Spinal cord (tissue), 10 donors: Measurements from ENCODE around the gene HARBI1. TPM values are rescaled to one million over a fixed set of nuclear protein-coding genes. Genes with fewer than 3 reads are reported as not detected.

Source experiments
- DNase-seq, 6 donors: peaks; one replicate each; pipeline versions ENCODE4 v3.0.0 to v3.0.0-alpha.2; 2013 to 2015; ENCODE audit warnings: low spot score in 6 of 6, low read depth in 4 of 6
- H3K27ac ChIP-seq: one replicate; pipeline ENCODE4 v1.5.1; 2013; ENCODE audit warnings: low read depth, low read length, control low read depth
- H3K27me3 ChIP-seq: one replicate; pipeline ENCODE4 v1.6.1; 2013; ENCODE audit warnings: low read length; ENCODE audit not compliant: control insufficient read depth, insufficient read depth
- H3K36me3 ChIP-seq: one replicate; pipeline ENCODE4 v1.6.1; 2013; ENCODE audit warnings: low read length; ENCODE audit not compliant: control insufficient read depth, insufficient read depth
- H3K4me1 ChIP-seq: one replicate; pipeline ENCODE4 v1.6.1; 2013; ENCODE audit warnings: low read length; ENCODE audit not compliant: control insufficient read depth, insufficient read depth
- H3K4me3 ChIP-seq: one replicate; pipeline ENCODE4 v1.5.1; 2013; ENCODE audit warnings: low read depth, low read length, control low read depth
- H3K9me3 ChIP-seq: one replicate; pipeline ENCODE4 v1.6.1; 2013; ENCODE audit warnings: low read length; ENCODE audit not compliant: control insufficient read depth, insufficient read depth
- WGBS: methylation state at CpG from one replicate; pipeline ENCODE4 v1.1.5; 2013; ENCODE audit warnings: missing lambda C conversion rate; ENCODE audit not compliant: insufficient coverage; 5-methylcytosine and 5-hydroxymethylcytosine counted together
- long read RNA-seq, 4 donors: transcript quantifications; one replicate each; lab custom pipeline, GENCODE V29; 2026
- polyA plus RNA-seq, 2 donors: library from polyadenylated mRNA; unstranded; fragments of 120-200 nt; gene quantifications; one replicate each; pipeline ENCODE4 v1.2.1, GENCODE V29; 2013; ENCODE audit not compliant: insufficient read length in 2 of 2
- total RNA-seq, 2 donors: library from RNA; depleted of rRNA in 1 of 2; stranded (reverse); fragments of 120-200 nt in 1 of 2; fragments of >200 nt in 1 of 2; gene quantifications; one replicate each; pipeline versions ENCODE4 v1.2.3 to v1.2.4, GENCODE V29; 2013 to 2014
- donor health status: healthy.

The HARBI1 gene, protein sequence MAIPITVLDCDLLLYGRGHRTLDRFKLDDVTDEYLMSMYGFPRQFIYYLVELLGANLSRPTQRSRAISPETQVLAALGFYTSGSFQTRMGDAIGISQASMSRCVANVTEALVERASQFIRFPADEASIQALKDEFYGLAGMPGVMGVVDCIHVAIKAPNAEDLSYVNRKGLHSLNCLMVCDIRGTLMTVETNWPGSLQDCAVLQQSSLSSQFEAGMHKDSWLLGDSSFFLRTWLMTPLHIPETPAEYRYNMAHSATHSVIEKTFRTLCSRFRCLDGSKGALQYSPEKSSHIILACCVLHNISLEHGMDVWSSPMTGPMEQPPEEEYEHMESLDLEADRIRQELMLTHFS
- total RNA-seq (1 to 10 TPM; 4.2 to 6.2 TPM), polyA plus RNA-seq (1 to 10 TPM; 5.7 to 5.9 TPM)
- long read RNA-seq, donor 1, partial matches to known transcripts: 0 of 2 reads
- long read RNA-seq, donor 1, other reads (novel, unspliced or antisense): 0 of 2 reads
- long read RNA-seq, donor 2: 0 reads
- long read RNA-seq, donor 3, partial matches to known transcripts: 14 of 14 reads
- long read RNA-seq, donor 3, other reads (novel, unspliced or antisense): 0 of 14 reads
- long read RNA-seq, donor 4: 0 reads

DNA sequence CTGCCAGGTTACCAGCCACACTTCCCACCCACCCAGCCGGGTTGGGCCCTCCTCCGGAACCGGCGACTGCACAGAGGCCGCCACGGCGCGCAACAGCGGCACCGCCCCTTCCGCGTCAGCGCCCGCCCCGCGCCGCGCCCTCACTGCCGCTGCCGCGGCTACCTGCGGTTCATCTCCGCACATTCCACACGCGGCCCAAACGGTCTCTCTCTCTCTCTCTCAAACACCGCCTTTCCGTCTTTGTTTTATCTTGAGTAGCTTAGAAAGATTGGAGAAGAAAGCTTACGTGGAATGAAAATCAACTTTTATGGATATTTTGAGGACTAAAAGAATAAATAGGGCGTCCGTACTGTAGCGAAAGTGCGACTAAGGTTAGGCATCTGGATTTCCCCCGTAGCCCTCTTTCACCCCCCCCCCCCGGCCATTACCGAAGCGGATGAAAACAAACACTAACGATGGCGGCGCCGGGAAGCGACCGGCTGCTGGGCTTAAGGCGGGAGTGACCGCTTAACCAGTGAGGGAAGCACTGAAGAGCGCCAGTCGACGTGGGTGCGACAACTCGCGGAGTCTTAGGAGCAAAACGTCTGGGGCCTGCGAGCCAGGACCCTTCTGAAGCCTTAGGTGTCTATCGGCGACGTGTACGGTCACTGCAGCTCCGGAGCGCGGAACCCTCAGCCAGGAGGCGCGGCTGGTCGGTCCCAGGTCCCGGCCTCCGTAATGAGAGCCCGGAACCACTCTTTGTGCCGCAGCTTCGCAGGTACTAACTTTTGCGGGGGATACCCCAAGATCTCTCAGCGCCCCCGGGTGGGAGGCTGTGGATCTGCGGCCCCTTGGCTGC, at the start of gene HARBI1, which contains the start of gene ATG13:
Gene HARBI1, minus strand, starts transcription at position 94 of the 838 bp plus-strand sequence. CDS start 990 bp downstream, outside the sequence.
Gene ATG13, plus strand, starts transcription at position 420 of the 838 bp plus-strand sequence. CDS start 26,739 bp downstream, outside the sequence.
- H3K4me1 ChIP-seq: peaks cover 5% of the 10 kb centered on the region
- no peaks in the 10 kb centered on the region for H3K27me3 ChIP-seq
- H3K9me3 ChIP-seq: no peaks in the 10 kb centered on the region
- H3K4me3 ChIP-seq: peak within 1 kb of the TSS; percentile 100
- DNase-seq: peak; percentile 76 to 97 (median 90)
- under 1% methylated on average over 56 of the region's 72 CpGs for WGBS
- peak within 1 kb of the TSS; percentile 96 for H3K27ac ChIP-seq
- H3K36me3 ChIP-seq: peaks cover 11% of the 10 kb centered on the region

DNA sequence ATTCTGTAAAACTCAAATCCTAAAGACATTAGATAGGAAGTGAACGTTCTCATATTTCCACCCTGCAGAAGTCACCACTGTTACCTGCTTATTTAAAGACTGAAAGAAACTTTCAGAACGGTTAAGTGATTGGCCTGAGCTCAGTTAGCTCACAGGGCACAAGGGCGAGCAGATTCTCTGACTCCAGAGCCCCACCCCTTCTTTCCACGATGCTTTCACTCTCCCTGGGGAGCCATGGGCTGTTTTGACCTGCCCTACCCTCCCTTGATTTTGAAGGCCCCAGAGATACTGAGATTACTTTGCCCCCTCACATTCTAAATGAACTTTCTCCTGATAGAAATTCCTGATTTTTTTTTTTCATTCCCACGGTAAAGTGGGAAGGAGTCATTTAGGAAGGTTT, 49.5 kb upstream of the HARBI1 start:
- no peak overlapping the region for H3K4me3 ChIP-seq
- no peaks in the 10 kb centered on the region for H3K27me3 ChIP-seq
- peaks cover 59% of the 10 kb centered on the region for H3K36me3 ChIP-seq
- 40% methylated on average over 3 of the region's 5 CpGs for WGBS
- peaks cover 12% of the 10 kb centered on the region for H3K4me1 ChIP-seq
- H3K9me3 ChIP-seq: no peaks in the 10 kb centered on the region
- DNase-seq: peak in 1 of 6 donors; percentile 31
- H3K27ac ChIP-seq: peak overlapping the region; percentile 59

DNA sequence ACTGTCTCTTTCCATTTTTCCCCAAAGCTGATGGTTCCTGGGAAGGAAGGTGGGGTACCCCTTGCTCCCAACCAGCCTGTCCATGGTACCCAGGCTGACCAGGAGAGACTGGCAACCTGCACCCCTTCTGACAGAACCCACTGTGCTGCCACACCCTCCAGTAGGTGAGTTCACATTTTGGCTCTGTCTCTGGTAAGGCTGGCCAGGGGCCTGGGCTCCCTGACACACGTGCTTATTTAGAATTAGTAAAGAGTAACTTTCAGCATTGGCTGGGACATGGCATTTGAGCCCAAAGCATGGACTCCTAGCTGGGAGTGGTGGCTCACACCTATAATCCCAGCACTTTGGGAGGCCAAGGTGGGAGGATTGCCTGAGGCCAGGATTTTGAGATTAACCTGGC, 48.3 kb upstream of the HARBI1 start:
- Histone ChIP-seq H3K27me3 (no peaks in the 10 kb centered on the region), H3K27ac (no peak overlapping the region), H3K4me1 (peaks cover 12% of the 10 kb centered on the region), H3K36me3 (peaks cover 61% of the 10 kb centered on the region), H3K4me3 (no peak overlapping the region), H3K9me3 (no peaks in the 10 kb centered on the region)
- DNase-seq: no peak
- WGBS: 100% methylated on average over 1 of the region's 1 CpG

DNA sequence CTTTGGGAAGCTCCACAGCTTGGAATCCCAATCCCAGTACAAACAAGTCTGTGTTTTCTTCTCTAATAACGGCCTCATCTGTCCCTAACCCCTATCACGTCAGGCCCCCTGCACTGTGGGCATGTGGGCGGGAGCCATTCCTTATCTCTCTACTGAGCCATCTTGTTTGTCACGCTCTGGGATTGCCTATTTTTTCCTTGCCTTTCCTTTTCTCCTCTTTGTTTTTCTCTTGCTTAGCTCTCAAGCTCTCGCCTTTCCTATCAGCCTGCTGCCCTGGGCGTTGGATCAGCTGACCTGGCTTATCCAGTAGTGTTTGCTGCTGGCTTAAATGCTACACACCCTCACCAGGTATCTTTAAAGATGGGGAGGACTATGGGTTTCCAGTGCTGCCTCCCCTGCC, 47.6 kb upstream of the HARBI1 start:
- Histone ChIP-seq H3K27ac (no peak overlapping the region), H3K36me3 (peaks cover 54% of the 10 kb centered on the region), H3K4me3 (no peak overlapping the region), H3K27me3 (no peaks in the 10 kb centered on the region), H3K4me1 (peaks cover 12% of the 10 kb centered on the region), H3K9me3 (no peaks in the 10 kb centered on the region)
- WGBS: 56% methylated on average over 3 of the region's 6 CpGs
- DNase-seq: no peak

DNA sequence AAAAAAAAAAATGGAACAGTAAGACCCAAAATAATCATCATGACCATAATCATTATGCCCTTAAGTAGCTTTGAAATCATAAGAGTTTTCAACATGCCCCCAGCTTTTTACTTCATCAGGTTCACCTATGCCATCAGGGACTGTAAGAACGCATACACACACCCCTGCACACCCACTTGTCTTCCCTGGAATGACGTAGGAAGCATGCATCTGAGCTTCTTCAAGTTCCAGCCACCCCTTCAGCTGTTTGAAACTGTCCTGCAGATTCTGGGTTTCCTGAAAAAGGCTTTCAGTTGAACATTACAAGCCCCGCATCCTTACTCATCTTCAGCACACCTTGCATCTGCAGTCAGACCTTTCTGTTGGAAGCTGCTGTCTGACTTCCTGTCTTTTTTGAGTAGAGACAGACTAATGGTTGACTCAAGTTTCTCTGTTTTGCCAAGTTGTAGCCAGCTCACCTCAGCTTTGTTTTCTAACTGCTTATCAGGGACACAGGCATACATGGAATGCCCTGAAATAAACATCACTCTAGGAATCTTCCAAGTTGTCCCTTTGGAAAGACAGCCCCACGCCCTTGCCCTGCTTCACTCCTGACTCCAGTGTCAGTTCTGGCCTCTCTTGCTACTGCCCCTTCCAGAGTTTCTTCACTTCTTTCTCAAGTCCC, 46.4 kb upstream of the HARBI1 start:
- H3K4me3 ChIP-seq: no peak overlapping the region
- 95% methylated on average over 4 of the region's 4 CpGs for WGBS
- H3K4me1 ChIP-seq: peaks cover 12% of the 10 kb centered on the region
- H3K36me3 ChIP-seq: peaks cover 55% of the 10 kb centered on the region
- no peaks in the 10 kb centered on the region for H3K9me3 ChIP-seq
- no peak overlapping the region for H3K27ac ChIP-seq
- H3K27me3 ChIP-seq: no peaks in the 10 kb centered on the region
- DNase-seq: no peak

DNA sequence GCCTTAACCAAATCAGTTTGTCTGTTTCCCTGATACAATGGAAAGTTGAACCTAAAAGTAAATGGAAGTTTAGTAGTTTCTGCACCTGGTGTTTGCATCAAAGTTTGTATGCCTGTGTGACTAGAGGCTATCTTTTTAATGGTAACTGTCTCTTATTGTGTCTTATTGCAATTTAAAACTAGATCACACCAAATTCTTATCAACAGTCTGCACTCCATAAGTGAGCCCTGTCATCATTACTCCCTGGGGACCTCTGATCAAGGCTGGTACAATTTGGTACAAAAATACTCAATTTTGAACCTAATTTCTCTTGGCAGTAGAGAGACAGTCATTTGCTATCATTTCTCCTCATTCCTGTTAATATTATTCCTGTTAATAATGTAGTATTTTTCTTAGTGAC, 45.3 kb upstream of the HARBI1 start:
- H3K9me3 ChIP-seq: no peaks in the 10 kb centered on the region
- DNase-seq: no peak
- H3K4me1 ChIP-seq: peaks cover 9% of the 10 kb centered on the region
- H3K4me3 ChIP-seq: no peak overlapping the region
- H3K27me3 ChIP-seq: no peaks in the 10 kb centered on the region
- peaks cover 60% of the 10 kb centered on the region for H3K36me3 ChIP-seq
- H3K27ac ChIP-seq: no peak overlapping the region

DNA sequence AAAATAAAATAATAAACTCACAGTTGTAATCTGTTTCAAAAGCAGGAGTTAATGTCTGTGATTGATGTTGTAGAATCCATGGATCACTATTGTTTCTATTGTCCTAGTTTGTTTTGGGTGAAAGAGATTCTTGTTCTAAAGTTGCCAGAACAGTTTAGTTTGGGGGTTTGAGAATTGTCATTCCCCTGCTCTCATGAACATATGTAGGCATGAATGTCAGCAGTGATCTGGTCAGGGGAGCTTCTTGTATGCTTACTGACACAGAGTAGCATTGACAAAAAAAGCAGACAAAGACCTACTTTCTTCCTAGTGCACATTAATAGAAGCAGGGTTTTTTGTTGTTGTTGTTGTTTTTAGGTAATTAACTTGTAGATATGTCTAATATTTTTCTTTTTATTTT, 44.8 kb upstream of the HARBI1 start:
- Histone ChIP-seq H3K4me1 (peaks cover 3% of the 10 kb centered on the region), H3K4me3 (no peak overlapping the region), H3K27ac (no peak overlapping the region), H3K27me3 (no peaks in the 10 kb centered on the region), H3K9me3 (no peaks in the 10 kb centered on the region), H3K36me3 (peaks cover 61% of the 10 kb centered on the region)
- DNase-seq: no peak

DNA sequence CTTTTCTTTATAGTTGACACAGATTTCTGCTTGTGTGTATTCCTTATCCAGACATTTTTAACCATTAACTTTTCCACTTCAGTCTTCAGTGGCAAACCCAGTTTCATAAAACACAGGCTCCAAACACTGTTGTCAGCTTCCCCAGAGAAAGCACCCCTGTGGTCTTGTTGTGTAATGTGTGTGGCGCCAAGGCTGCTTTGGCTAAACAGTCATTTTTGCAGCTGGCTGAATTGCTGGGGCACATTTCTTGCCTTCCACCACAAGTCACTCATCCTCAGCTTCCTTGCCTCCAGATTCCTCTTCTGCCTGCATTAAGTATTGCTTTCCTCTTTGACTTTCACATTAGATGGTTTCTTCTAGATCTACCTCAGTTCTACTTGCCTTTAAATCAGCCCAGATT, 42.9 kb upstream of the HARBI1 start:
- H3K27me3 ChIP-seq: no peaks in the 10 kb centered on the region
- H3K36me3 ChIP-seq: peaks cover 64% of the 10 kb centered on the region
- H3K9me3 ChIP-seq: no peaks in the 10 kb centered on the region
- no peak for DNase-seq
- H3K27ac ChIP-seq: no peak overlapping the region
- no peaks in the 10 kb centered on the region for H3K4me1 ChIP-seq
- H3K4me3 ChIP-seq: no peak overlapping the region
- no CpG with 5 or more reads among the region's 1 CpG for WGBS

DNA sequence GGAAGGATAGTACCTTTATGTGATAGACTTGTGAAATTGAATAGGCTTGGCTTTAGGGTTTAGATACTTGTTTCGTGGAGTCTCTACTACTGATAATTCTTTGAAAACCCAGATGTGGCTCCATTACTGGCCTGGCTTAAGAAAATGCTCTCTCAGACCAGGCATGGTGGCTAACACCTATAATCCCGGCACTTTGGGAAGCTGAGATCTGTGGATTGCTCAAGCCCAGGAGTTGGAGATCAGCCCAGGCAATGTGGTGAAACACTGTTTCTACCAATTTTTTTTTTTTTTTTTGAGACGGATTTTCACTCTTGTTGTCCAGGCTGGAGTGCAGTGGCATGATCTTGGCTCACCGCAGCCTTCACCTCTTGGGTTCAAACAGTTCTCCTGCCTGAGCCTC, 41.2 kb upstream of the HARBI1 start:
- Histone ChIP-seq H3K4me1 (no peaks in the 10 kb centered on the region), H3K4me3 (no peak overlapping the region), H3K9me3 (no peaks in the 10 kb centered on the region), H3K27me3 (no peaks in the 10 kb centered on the region), H3K27ac (no peak overlapping the region), H3K36me3 (peaks cover 63% of the 10 kb centered on the region)
- WGBS: 89% methylated on average over 3 of the region's 4 CpGs
- DNase-seq: no peak
